ENCODE results near the gene QKI.
"Not testable (repeated sequence)": the region's sequence is repeated elsewhere in the genome, so short reads cannot be mapped to it uniquely, and the experiment has no call there.

The QKI gene

GRCh38 chr6:163463180-163463579 is 48.7 kb downstream of the QKI start:
- Histone ChIP-seq H3K27me3 (ENCODE audit: insufficient read depth, low read length) (no peaks in the 10 kb centered on the region), H3K36me3 (ENCODE audit: insufficient read depth, low read length) (peaks cover 66% of the 10 kb centered on the region), H3K9me3 (ENCODE audit: low read length) (no peaks in the 10 kb centered on the region), H2AFZ (ENCODE audit: low read depth, low read length) (no peak overlapping the region), H3K4me1 (ENCODE audit: insufficient read depth, low read length) (peaks cover 15% of the 10 kb centered on the region), H3K4me3 (ENCODE audit: low read length) (no peak overlapping the region)

- peaks cover 15% of the 10 kb centered on the region for H3K4me1 ChIP-seq (ENCODE audit: insufficient read depth, low read length)
- H3K4me3 ChIP-seq (ENCODE audit: low read length), result no peak overlapping the region
- peaks cover 66% of the 10 kb centered on the region for H3K36me3 ChIP-seq (ENCODE audit: insufficient read depth, low read length)
- no peak overlapping the region for H2AFZ ChIP-seq (ENCODE audit: low read depth, low read length)
- no peaks in the 10 kb centered on the region for H3K9me3 ChIP-seq (ENCODE audit: low read length)
- H3K27me3 ChIP-seq (ENCODE audit: insufficient read depth, low read length), result no peaks in the 10 kb centered on the region
Measured at GRCh38 chr6:163463795-163464194, 49.3 kb downstream of the QKI start.

- Histone ChIP-seq H2AFZ (ENCODE audit: low read depth, low read length) (no peak overlapping the region), H3K27me3 (ENCODE audit: insufficient read depth, low read length) (no peaks in the 10 kb centered on the region), H3K4me1 (ENCODE audit: insufficient read depth, low read length) (no peaks in the 10 kb centered on the region), H3K36me3 (ENCODE audit: insufficient read depth, low read length) (peaks cover 81% of the 10 kb centered on the region), H3K9me3 (ENCODE audit: low read length) (peaks cover 18% of the 10 kb centered on the region), H3K4me3 (ENCODE audit: low read length) (no peak overlapping the region)
Measured at GRCh38 chr6:163466839-163467390, 52.4 kb downstream of the QKI start.

- H3K9me3 ChIP-seq (ENCODE audit: low read length), result peaks cover 24% of the 10 kb centered on the region
Measured at GRCh38 chr6:163468738-163469137, 54.2 kb downstream of the QKI start.

GRCh38 chr6:163469459-163469985 is 55.0 kb downstream of the QKI start:
- peaks cover 80% of the 10 kb centered on the region for H3K36me3 ChIP-seq (ENCODE audit: insufficient read depth, low read length)
- peaks cover 24% of the 10 kb centered on the region for H3K9me3 ChIP-seq (ENCODE audit: low read length)
- H3K4me1 ChIP-seq (ENCODE audit: insufficient read depth, low read length), result no peaks in the 10 kb centered on the region
- no peak overlapping the region for H2AFZ ChIP-seq (ENCODE audit: low read depth, low read length)
- no peaks in the 10 kb centered on the region for H3K27me3 ChIP-seq (ENCODE audit: insufficient read depth, low read length)
- no peak overlapping the region for H3K4me3 ChIP-seq (ENCODE audit: low read length)

More at GRCh38 chr6:163468738-163469137, 54.2 kb downstream of the QKI start:
- Histone ChIP-seq H3K36me3 (ENCODE audit: insufficient read depth, low read length) (peaks cover 80% of the 10 kb centered on the region), H3K4me1 (ENCODE audit: insufficient read depth, low read length) (no peaks in the 10 kb centered on the region), H3K27me3 (ENCODE audit: insufficient read depth, low read length) (no peaks in the 10 kb centered on the region), H3K4me3 (ENCODE audit: low read length) (no peak overlapping the region), H2AFZ (ENCODE audit: low read depth, low read length) (no peak overlapping the region)

GRCh38 chr6:163470611-163471010 is 56.1 kb downstream of the QKI start:
- H3K36me3 ChIP-seq (ENCODE audit: insufficient read depth, low read length), result peaks cover 75% of the 10 kb centered on the region
- H3K4me1 ChIP-seq (ENCODE audit: insufficient read depth, low read length), result peaks cover under 1% of the 10 kb centered on the region
- no peak overlapping the region for H2AFZ ChIP-seq (ENCODE audit: low read depth, low read length)
- no peaks in the 10 kb centered on the region for H3K27me3 ChIP-seq (ENCODE audit: insufficient read depth, low read length)
- peaks cover 24% of the 10 kb centered on the region for H3K9me3 ChIP-seq (ENCODE audit: low read length)
- no peak overlapping the region for H3K4me3 ChIP-seq (ENCODE audit: low read length)

GRCh38 chr6:163474581-163474980 is 60.1 kb downstream of the QKI start:
- H3K27me3 ChIP-seq (ENCODE audit: insufficient read depth, low read length), result no peaks in the 10 kb centered on the region
- H3K4me1 ChIP-seq (ENCODE audit: insufficient read depth, low read length), result peaks cover 3% of the 10 kb centered on the region
- no peak overlapping the region for H2AFZ ChIP-seq (ENCODE audit: low read depth, low read length)
- H3K9me3 ChIP-seq (ENCODE audit: low read length), result peaks cover 21% of the 10 kb centered on the region
- H3K36me3 ChIP-seq (ENCODE audit: insufficient read depth, low read length), result peaks cover 65% of the 10 kb centered on the region
- no peak overlapping the region for H3K4me3 ChIP-seq (ENCODE audit: low read length)

- H3K9me3 ChIP-seq (ENCODE audit: low read length); H3K27me3 ChIP-seq (ENCODE audit: insufficient read depth, low read length); H2AFZ ChIP-seq (ENCODE audit: low read depth, low read length); H3K4me3 ChIP-seq (ENCODE audit: low read length); H3K4me1 ChIP-seq (ENCODE audit: insufficient read depth, low read length): not testable (repeated sequence)
- peaks cover 63% of the 10 kb centered on the region for H3K36me3 ChIP-seq (ENCODE audit: insufficient read depth, low read length)
Measured at GRCh38 chr6:163476946-163477345, 62.4 kb downstream of the QKI start.

GRCh38 chr6:163483107-163483506 is 68.6 kb downstream of the QKI start:
- H3K27me3 ChIP-seq (ENCODE audit: insufficient read depth, low read length), result no peaks in the 10 kb centered on the region
- no peak overlapping the region for H3K4me3 ChIP-seq (ENCODE audit: low read length)
- no peaks in the 10 kb centered on the region for H3K9me3 ChIP-seq (ENCODE audit: low read length)
- H3K4me1 ChIP-seq (ENCODE audit: insufficient read depth, low read length), result peaks cover 9% of the 10 kb centered on the region
- H2AFZ ChIP-seq (ENCODE audit: low read depth, low read length), result no peak overlapping the region
- H3K36me3 ChIP-seq (ENCODE audit: insufficient read depth, low read length), result peaks cover 59% of the 10 kb centered on the region

GRCh38 chr6:163485388-163485851 is 70.9 kb downstream of the QKI start:
- H3K27me3 ChIP-seq (ENCODE audit: insufficient read depth, low read length), result no peaks in the 10 kb centered on the region
- H3K4me1 ChIP-seq (ENCODE audit: insufficient read depth, low read length), result peaks cover 16% of the 10 kb centered on the region
- peaks cover 42% of the 10 kb centered on the region for H3K36me3 ChIP-seq (ENCODE audit: insufficient read depth, low read length)
- H3K4me3 ChIP-seq (ENCODE audit: low read length), result no peak overlapping the region
- no peaks in the 10 kb centered on the region for H3K9me3 ChIP-seq (ENCODE audit: low read length)
- H2AFZ ChIP-seq (ENCODE audit: low read depth, low read length), result no peak overlapping the region

GRCh38 chr6:163486821-163487220 is 72.3 kb downstream of the QKI start:
- Histone ChIP-seq H3K36me3 (ENCODE audit: insufficient read depth, low read length) (peaks cover 29% of the 10 kb centered on the region), H2AFZ (ENCODE audit: low read depth, low read length) (no peak overlapping the region), H3K27me3 (ENCODE audit: insufficient read depth, low read length) (no peaks in the 10 kb centered on the region), H3K4me1 (ENCODE audit: insufficient read depth, low read length) (peaks cover 20% of the 10 kb centered on the region), H3K4me3 (ENCODE audit: low read length) (no peak overlapping the region), H3K9me3 (ENCODE audit: low read length) (no peaks in the 10 kb centered on the region)

GRCh38 chr6:163487606-163488005 is 73.1 kb downstream of the QKI start:
- peaks cover 20% of the 10 kb centered on the region for H3K4me1 ChIP-seq (ENCODE audit: insufficient read depth, low read length)
- no peaks in the 10 kb centered on the region for H3K27me3 ChIP-seq (ENCODE audit: insufficient read depth, low read length)
- no peak overlapping the region for H2AFZ ChIP-seq (ENCODE audit: low read depth, low read length)
- peaks cover 21% of the 10 kb centered on the region for H3K36me3 ChIP-seq (ENCODE audit: insufficient read depth, low read length)
- no peaks in the 10 kb centered on the region for H3K9me3 ChIP-seq (ENCODE audit: low read length)
- no peak overlapping the region for H3K4me3 ChIP-seq (ENCODE audit: low read length)

GRCh38 chr6:163489584-163489983 is 75.1 kb downstream of the QKI start:
- Histone ChIP-seq H3K27me3 (ENCODE audit: insufficient read depth, low read length) (no peaks in the 10 kb centered on the region), H3K9me3 (ENCODE audit: low read length) (no peaks in the 10 kb centered on the region), H2AFZ (ENCODE audit: low read depth, low read length) (no peak overlapping the region), H3K4me1 (ENCODE audit: insufficient read depth, low read length) (peaks cover 20% of the 10 kb centered on the region), H3K36me3 (ENCODE audit: insufficient read depth, low read length) (peaks cover 21% of the 10 kb centered on the region), H3K4me3 (ENCODE audit: low read length) (no peak overlapping the region)
